NCI-H524 treated with DMSO at 0.1 percent for 48 hours (cell line): ENCODE results near the gene GABRR1.

ENCODE experiments used
- DNase-seq: peaks from one replicate; lab custom pipeline; 2025; lab: John Stamatoyannopoulos, UW

The GABRR1 gene

DNA sequence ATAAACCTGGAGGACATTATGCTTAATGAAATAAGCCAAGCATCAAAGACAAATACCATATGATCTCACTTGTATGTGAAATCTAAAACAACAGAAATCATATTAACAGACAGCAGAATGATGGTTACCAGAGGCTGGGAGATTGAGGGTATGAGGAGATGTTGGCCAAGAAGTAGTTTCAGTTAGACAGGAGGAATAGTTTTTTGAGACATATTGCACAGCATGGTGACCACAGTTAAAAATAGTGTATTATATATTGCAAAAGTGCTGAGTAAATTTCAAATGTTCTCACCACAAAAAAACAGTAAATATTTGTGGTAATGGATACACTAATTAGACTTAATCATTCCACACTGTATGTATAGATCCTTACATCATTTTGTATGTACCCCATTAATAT lies 1.8 kb downstream of the GABRR1 start:
- no peak for DNase-seq

DNA sequence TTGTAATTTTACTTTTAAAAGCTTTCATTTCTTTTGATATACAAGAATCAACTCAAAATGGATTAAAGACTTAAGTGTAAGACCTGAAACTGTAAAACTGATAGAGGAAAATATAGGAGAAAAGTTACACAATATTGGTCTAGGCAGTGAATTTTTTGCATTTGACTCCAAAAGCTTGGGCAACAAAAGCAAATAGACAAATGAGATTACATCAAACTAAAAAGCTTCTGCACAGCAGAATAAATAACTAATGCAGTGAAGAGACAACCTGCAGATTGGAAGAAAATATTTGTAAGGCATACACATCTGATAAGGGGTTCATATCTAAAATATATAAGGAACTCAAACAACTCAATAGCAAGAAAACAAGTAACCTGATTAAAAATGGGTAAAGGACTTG lies 3.0 kb downstream of the GABRR1 start:
- DNase-seq = no peak

DNA sequence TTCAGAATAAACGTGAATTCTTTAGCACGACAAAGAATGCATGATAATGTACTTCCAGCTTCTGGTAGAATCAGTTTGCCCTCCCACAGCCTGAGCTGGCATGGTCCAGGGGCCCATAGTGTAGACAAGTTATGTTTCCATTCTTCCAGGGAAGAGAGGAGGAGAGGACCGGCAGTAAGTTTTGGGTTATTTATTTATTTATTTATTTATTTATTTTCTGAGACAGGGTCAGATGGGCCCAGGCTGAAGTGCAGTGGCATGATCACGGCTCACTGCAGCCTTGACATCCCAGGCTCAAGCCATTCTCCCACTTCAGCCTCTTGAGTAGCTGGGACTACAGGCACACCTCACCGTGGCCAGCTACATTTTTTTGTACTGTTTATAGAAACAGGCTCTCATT lies 4.7 kb downstream of the GABRR1 start:
- DNase-seq = no peak

DNA sequence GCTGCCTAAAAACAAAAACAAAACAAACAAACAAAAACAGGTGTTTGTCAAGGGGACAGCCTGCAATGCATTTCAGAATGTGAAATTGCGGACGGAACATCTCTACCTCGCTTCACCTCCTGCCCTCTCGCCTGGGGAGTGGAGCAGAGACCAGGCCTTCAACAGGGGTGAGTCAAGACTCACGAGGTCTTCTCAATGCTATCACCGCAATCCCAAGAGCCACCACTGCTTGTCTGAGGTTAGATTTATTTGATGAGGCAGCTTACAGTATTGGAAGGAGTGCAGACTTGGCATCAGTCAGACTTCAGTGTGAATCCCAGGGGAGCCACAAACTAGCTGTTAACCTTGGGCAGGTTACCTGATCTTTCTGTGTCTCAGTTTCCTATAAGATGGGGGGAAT lies 7.7 kb downstream of the GABRR1 start:
- DNase-seq = no peak

DNA sequence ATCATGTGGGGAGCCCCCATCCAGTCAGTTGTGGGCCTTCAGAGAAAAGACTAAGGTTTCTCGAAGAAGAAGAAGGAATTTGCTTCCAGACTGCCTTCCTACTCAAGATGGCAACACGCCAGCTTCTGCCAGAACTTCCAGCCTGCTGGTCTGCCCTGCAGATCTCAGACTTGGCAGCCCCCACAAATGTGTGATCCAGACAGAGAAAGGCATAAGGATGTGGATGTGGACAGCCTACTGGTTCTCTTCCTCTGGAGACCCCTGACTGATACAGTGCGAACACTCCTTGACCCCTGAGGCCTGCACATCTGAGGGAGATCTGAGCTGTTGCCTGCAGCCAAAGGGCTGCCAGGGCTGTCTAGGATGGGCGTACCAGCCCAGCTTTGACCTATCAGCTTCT lies 8.6 kb downstream of the GABRR1 start:
- DNase-seq = no peak

DNA sequence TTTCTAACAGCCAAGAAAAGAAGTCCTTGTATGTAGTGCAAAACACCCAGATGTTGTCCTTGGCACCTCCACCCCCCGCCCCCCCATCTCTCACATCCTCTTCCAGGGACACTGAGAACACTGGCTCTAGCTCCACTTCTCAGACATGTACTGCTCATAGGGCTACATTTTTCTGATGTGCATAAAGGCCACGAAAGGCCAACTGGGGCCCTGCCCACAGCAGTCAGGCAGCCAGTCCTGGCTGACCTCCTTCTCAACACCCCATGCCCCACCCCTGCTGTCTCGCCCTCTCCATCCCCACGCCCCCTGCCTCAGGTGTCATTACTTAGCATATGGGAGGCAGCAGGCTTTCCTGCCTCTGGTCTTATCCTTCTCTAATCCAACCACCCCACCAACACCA lies 11.3 kb downstream of the GABRR1 start:
- no peak for DNase-seq

DNA sequence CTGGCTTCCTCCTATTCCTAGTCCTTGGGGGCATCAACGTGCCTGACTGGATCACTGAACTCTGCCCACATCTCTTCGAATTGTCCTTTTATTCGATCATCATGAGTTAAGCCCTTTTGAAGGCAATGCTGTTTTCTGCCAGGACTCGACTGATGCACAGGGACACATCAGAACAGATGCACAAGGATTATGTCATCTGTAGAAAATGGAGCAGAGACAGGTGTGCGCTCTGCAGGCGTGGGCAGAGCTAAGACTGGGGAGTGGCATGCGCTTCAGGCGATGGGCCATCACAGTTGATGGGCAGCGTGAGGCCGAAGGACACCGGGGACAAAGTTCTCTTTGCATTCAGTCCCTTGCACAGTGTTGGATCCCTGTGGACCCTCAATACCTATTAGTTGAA lies 13.1 kb downstream of the GABRR1 start:
- DNase-seq = peak; percentile 25

DNA sequence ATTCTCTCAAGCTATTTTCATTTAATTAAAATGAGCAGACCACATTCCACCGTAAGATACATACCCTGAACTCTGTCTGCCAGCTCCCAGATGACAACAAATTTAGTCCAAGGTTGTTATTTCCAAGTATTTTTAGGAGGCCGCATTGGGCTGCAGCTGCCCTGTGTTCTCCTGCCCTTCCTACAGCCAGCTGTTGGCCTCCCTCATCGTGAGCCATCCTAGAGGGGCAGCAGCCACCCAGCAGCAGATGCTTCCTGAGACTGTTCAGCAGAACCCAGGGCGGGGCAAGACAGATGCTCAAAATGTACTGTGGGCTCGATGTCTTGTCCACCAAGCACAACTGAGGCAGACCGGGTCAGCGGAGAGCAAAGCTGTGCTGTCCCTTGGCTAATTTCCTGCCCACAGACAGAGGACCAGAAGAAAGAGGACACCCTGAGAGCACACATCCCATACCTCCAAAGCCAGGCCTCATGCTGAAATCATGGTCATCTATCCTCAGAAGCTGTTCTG lies 16.4 kb downstream of the GABRR1 start:
- no peak for DNase-seq

DNA sequence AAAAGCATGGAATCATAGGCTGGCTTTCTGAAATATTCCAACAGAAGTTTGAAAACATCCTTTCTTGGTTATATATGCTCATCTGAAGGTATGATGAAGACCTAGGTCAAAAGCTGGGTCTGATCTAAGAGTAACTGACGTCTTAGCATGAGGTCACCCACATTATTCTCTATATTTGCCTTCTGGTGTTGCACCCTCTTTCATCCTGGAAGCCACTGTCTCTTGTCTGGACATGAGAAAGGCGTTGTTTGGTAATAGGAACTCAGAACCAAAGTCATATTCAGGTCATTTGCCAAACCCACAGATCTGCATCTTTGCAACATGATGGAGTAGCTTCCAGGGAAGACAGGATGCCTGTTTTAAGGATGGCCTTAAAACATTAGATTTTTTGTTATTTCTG lies 17.6 kb downstream of the GABRR1 start:
- no peak for DNase-seq

DNA sequence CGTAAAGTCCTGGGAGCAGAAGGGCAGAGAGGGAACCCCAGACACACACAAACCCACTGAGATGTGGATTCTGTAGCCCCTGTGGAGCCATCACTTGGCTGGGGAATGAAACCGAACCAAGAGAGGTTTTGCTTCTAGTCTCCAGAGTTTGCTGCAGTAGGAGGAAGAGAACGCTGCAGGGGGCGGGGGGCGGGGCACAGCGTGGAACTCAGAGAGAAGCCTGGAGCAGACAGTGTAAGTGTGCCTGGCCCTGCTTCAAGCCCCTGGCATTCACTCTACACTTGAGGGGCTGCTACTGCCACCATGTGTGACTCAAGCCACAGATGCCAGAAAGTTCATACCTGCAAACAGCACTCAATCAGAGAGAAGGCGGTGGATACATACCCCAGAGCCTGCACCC lies 18.9 kb downstream of the GABRR1 start:
- DNase-seq = no peak

DNA sequence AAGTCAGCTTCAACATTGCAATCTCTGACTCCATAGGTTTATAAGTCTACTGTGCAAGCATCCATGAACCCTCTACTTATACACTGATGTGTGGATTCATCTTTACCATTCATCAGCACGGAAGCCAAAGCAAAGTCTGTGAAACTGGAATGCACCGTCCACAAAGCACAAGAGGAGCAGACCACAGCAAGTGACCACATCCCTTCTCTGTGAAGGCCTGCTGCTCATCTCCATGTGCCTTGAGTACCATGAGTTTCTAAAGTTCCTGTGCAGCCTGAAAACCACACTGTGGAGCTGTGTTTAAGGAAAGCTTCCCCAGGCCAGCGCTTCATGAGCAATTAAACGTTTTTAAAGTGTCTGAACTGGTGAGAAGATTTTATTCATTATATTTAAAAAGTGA lies 20.0 kb downstream of the GABRR1 start:
- DNase-seq = no peak

DNA sequence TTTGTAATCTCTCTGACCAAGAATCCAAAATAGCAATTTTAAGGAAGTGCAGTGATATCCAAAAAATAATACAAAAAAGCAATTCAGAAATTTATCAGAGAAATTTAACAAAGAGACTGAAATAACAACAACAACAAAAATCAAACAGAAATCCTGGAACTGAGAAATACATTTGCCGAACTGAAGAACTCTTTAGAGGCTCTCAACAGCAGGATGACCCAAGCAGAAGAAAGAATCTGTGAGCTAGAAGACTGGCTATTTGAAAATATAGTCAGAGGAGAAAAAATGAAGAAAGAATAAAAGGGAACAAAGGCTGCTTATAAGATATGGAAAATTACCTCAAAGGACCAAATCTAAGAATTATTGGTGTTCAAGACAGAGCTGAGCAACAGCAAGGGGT lies 22.6 kb downstream of the GABRR1 start:
- DNase-seq = no peak

DNA sequence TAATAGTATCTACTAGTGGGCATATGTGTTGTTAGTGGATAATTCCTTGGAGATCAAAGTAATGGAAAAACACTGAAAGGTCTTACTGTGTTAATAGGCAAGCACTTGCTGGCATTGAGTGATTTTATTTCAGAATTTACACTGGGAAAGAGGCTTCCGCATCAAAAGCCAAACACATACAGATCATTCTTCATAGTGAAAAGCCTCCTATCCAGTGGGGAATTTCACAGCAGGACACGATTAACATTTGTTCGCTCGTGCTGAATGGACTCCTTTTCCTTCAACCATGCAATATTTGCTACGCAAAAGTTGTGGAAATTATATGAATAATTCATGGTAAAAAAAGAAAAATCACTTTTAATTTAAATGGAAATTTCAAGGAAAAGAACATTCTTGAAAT lies 26.4 kb downstream of the GABRR1 start:
- DNase-seq = no peak

DNA sequence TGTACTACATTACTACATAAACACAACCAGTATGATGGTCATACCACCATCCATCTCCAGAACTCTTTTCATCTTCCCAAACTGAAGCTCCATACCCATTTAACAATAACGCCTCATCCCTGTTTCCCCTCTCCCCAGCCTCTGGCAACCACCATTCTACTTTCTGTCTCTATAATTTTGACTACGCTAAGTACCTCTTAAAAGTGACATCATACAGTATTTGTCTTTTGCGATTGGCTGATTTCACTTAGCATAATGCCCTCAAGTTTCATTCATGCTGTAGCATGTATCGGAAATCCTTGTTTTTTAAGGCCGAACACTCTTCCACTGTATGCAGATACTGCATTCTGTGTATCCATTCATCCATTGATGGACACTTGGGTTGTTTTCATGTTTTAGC lies 29.7 kb downstream of the GABRR1 start:
- no peak for DNase-seq

DNA sequence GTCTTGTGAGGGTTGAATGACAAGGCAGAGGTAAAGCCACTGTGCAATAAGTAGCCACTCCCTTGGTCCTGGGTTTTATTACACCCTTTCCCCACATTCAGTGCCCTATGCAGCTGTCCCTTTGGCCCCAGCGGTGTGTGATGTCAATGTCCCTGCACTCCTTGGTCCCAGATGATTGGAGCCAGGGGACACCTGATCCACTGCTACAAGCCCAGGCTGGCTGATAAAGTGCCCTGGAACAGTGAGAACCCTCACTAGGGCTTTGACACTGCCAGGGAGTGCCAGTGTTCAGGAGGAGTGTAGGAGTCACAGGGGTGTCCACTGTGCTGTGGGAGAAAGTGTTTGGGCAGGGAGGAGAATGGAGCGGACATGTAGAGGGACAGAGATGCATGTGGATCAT lies 30.4 kb downstream of the GABRR1 start:
- no peak for DNase-seq

DNA sequence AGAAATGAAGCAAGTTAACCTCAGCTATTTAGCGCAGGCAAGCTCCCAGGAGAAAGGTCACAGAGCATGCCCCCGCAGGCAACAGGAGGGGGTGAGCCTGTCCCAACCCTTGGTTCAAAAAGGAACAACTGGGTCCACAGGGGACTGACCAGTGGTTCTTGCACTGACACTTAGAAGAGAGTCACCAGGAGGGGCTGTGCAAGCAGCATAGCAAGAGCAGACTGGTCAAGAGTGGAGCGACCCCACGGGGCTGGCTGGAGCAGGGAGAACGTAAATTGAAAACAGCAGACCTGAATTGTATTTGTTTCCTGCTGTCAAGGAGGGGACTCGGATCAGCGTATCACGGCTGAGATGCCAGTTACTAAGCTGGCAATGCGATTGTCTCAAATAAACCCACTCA lies 32.8 kb downstream of the GABRR1 start:
- no peak for DNase-seq

DNA sequence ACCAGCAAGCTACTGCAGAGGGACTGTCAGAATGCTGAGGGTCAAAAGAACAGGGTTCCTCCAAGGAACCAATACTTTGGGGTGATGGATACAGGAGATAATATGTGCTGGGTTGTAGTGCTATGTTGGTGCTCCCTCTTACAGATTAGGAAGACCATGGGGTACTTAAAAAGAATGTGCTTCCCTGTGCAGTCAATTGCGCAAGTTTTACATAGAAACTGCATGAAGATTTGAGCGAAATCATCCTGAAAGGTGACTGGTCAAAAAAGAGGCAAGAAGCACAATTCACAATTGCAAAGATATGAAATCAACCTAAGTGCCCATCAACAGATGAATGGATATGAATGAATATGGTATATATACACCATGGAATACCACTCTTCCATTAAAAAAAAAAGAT lies 33.9 kb downstream of the GABRR1 start:
- no peak for DNase-seq

DNA sequence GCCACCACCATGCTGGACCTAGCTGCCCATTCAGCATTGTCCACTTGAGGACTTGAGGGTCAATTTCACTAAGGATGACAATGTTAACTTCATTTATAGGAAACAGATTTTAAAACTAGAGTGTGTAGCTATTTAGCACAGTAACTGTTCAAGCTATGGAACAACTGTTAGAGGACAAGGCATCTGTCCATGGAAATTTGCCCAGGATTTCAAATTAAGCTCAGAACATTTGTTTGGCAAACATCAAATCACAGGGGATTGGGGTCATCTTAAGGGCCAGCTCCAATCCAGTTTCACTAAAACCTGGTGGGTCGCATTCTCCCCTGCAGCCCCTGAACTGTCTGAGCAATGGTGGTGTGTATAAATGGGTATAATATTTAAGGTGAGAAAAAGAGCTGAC lies 36.2 kb downstream of the GABRR1 start:
- no peak for DNase-seq

DNA sequence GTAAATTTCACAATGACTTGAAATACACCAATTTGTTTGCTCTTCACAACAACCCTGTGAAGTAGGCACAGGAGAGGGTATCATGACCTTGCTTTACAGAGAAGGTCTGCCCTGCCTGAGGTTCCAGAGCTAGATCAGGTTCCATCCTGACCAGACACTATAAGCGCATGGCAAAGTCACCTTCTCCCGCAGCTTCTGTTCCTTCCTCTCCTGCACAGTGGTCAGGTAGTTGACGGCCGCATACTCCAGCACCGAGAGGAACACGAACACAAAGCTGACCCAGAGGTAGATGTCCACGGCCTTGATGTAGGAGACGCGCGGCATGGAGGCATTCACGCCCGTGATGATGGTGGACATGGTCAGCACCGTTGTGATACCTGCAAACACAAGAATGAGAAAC lies 37.0 kb downstream of the GABRR1 start:
- no peak for DNase-seq

DNA sequence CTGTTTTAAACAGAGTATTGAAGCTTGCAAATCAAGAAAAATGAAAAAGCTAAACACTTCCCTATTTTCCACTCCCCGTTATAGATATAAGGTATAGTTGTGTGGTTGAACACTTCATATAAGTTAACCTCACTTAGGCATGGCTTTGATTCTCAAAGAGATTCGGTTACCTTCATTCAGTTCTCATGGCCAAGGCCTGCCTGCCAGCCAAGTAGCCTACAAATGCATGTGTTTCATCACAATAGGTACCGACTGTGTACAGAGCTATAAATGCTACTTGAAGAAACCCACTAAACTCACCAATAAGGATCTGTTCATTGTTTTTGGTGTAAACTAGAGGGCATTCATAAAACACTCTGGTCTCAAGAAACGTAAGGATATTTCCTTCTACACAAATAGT lies 43.5 kb downstream of the GABRR1 start:
- no peak for DNase-seq

DNA sequence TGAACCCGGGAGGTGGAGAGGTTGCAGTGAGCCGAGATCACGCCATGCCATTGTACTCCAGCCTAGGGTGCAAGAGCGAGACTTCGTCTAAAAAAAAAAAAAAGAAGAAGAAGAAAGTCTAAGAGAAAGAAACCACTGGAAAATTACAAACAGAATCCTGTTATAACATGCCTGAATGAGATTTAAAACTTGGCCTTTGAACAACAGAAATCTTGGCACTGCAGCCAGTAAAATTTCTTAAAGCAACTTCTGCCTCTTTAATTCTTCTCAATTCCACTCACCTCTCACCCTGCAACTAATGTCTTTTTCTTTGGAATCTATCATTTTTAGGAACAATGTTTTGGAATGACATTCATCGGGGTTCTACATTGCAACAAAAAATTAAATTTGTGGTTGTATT lies 45.0 kb downstream of the GABRR1 start:
- no peak for DNase-seq

DNA sequence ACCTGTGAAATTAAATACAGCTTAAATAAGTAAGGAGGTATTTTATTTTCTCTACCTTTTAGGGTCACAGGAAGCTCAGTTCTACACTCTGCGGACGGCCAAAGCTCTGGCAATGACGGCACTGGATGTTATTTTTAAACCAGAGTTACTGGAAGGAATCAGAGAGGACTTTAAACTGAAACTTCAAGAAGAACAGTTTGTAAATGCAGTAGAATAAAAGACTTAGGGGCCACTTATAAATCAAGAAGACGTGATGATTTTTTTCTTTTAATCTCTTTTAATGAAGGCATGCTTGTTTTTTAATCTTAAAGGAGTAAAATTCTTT lies 55.1 kb downstream of the GABRR1 start:
- no peak for DNase-seq

DNA sequence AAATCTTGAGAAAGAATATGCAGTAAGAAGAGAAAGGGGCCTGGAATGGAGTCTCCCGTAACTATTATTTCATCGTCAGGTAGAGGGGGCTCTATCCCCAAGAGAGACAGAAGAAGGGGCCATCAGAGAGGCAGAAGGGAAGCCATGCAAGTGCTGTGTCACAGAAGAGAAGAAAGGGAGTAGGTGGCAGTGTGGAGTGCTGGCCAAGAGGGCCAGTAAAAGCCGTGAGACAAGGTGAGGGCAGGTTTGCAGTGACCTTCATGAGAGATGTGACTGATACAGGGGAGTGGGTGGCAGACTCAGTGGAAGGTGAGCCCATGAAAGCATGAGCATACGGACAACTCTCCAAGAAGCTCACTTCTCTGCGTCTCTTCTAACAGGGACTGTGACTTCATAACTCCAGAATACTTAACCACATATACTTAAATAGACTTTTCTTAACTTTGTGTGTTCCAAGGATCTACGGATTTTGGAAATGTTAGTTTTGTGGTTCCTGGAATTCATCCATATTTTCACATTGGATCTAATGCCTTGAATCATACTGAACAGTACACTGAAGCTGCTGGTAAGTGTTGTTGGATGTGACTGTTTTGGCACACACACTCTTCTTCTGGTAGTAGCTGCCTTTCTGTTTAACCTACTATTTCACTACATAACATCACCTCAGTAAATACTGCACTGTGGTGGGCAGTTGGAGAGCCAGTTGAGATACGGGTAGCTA lies 55.7 kb downstream of the GABRR1 start:
- no peak for DNase-seq

DNA sequence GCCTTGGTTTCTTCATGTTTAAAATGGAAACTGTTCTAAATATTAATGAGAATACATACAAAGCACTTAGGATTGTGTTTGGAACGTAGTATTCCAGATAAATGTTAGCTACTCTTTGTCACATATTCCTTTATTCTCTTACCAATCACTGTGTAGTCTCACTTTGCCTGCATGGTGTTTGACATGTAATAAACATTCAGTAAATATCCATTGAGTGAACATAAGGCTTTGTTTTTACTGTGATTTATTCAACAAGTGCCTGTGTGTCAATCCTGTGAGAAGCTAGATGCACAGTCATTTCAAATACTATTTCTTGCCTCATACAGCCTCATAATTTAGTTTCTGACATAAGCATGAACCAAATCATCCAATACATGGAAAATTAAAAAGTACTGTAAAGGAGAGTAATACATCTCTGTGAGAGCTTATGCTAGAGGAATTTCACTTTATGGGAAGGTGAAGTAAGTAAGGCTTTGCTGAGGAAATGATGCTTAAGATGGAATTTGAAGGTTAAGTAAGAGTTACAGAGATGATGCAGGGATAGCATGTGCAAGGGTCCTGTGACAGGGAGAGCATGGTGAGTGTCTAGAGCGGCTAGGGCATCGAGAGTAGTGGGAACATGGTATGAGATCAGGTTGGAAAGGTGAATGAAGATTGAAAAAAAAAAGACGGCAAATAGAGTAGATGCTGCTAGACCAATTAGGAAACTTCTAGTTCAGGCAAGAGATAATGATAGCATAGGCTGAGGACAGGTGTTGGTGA lies 56.6 kb downstream of the GABRR1 start:
- no peak for DNase-seq
